NCI-H187 (cell line): ENCODE results near the gene FCER1G.

Experiments used
- DNase-seq, 2 experiments: peaks; one replicate each; lab custom pipeline; 2025; lab: John Stamatoyannopoulos, UW

The FCER1G gene

GRCh38 chr1:161188381-161188780 lies 26.7 kb upstream of the FCER1G start:
- DNase-seq = no peak

GRCh38 chr1:161189036-161189435 lies 26.1 kb upstream of the FCER1G start:
- no peak for DNase-seq

GRCh38 chr1:161190962-161191521 lies 24.1 kb upstream of the FCER1G start:
- no peak for DNase-seq

- DNase-seq = no peak
Measured at GRCh38 chr1:161191971-161192370, 23.1 kb upstream of the FCER1G start.

GRCh38 chr1:161192476-161193465 lies 22.3 kb upstream of the FCER1G start:
- peak; percentile 47 to 52 for DNase-seq

- DNase-seq = no peak
Measured at GRCh38 chr1:161193561-161194235, 21.4 kb upstream of the FCER1G start.

GRCh38 chr1:161195171-161195570 lies 19.9 kb upstream of the FCER1G start:
- DNase-seq = no peak

- DNase-seq = no peak
Measured at GRCh38 chr1:161196111-161196510, 19.0 kb upstream of the FCER1G start.

- no peak for DNase-seq
Measured at GRCh38 chr1:161196521-161197451, 18.3 kb upstream of the FCER1G start.

- no peak for DNase-seq
Measured at GRCh38 chr1:161197560-161198193, 17.4 kb upstream of the FCER1G start.

GRCh38 chr1:161198194-161198896 lies 16.8 kb upstream of the FCER1G start:
- peak in 1 of 2 experiments; percentile 23 for DNase-seq

- DNase-seq = no peak
Measured at GRCh38 chr1:161198897-161199431, 16.1 kb upstream of the FCER1G start, which contains the start of gene ADAMTS4. ADAMTS4 (minus strand) TSS chr1:161199054; CDS start chr1:161198627, 427 bp downstream.

GRCh38 chr1:161199506-161200139 lies 15.5 kb upstream of the FCER1G start:
- DNase-seq = no peak

GRCh38 chr1:161200421-161200991 lies 14.6 kb upstream of the FCER1G start:
- DNase-seq = no peak

- no peak for DNase-seq
Measured at GRCh38 chr1:161200992-161201835, 13.9 kb upstream of the FCER1G start.

- peak; percentile 99 to 100 for DNase-seq
Measured at GRCh38 chr1:161201836-161202712, 13.0 kb upstream of the FCER1G start, which contains the start of gene NDUFS2. NDUFS2 (plus strand) TSS chr1:161202367; CDS start chr1:161202386, 19 bp downstream.
